GM23338 (cell line): Measurements from ENCODE around the gene TMED10.

ENCODE experiments used
- EZH2 ChIP-seq: fragments of 200-600 bp; sonication (generic); IDR thresholded peaks from one replicate; pipeline ENCODE4 v1.8.0; 2017; ENCODE audit warnings: antibody characterized with exemption, mild to moderate bottlenecking, low read depth; ENCODE audit not compliant: unreplicated experiment
- JUNB ChIP-seq: IDR thresholded peaks from one replicate; pipeline ENCODE4 v1.6.1; 2016; ENCODE audit warnings: antibody characterized with exemption; ENCODE audit not compliant: unreplicated experiment
- POLR2AphosphoS5 ChIP-seq: IDR thresholded peaks from 2 replicates; pipeline ENCODE4 v1.6.1; 2016; ENCODE audit warnings: antibody characterized with exemption, low read depth
- TF ChIP-seq, protein P1 (sequence below), 2 experiments: fragments of 200-600 bp in 1 of 2; sonication (generic) in 1 of 2; conservative IDR thresholded peaks; 2 replicates each; pipeline versions ENCODE4 v1.5.1 to v1.6.1; 2016 to 2017; ENCODE audit warnings: antibody characterized with exemption in 2 of 2, low read depth in 2 of 2, mild to moderate bottlenecking in 2 of 2, moderate library complexity in 1 of 2

DNA sequence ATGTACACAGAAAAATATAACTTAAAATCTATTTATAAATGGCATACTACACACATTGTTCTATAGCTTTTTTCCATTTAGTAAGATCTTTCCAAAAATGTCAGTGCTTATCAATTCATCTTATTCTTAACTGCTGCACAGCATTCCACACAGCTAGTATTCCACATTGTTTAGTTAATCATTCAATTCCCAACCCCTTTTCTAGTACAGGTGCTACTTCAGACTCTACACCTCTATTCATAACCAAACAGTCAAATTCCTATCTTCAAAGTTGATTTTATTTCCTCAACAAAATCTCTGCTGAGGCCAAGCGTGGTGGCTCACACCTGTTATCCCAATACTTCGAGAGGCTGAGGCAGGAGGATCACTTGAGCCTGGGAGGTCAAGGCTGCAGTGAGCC, 37.2 kb downstream of the TMED10 start:
- TF ChIP-seq, protein P1, sequence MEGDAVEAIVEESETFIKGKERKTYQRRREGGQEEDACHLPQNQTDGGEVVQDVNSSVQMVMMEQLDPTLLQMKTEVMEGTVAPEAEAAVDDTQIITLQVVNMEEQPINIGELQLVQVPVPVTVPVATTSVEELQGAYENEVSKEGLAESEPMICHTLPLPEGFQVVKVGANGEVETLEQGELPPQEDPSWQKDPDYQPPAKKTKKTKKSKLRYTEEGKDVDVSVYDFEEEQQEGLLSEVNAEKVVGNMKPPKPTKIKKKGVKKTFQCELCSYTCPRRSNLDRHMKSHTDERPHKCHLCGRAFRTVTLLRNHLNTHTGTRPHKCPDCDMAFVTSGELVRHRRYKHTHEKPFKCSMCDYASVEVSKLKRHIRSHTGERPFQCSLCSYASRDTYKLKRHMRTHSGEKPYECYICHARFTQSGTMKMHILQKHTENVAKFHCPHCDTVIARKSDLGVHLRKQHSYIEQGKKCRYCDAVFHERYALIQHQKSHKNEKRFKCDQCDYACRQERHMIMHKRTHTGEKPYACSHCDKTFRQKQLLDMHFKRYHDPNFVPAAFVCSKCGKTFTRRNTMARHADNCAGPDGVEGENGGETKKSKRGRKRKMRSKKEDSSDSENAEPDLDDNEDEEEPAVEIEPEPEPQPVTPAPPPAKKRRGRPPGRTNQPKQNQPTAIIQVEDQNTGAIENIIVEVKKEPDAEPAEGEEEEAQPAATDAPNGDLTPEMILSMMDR (conservative IDR thresholded peaks at IDR 0.05; ENCODE audit: low read depth in 2 of 2), result no peak
- TF ChIP-seq POLR2AphosphoS5, result no peak
- TF ChIP-seq EZH2, result no peak
- TF ChIP-seq JUNB, result no peak
